Measurements from ENCODE around the gene LASP1. TPM values are rescaled to one million over a fixed set of nuclear protein-coding genes. Genes with fewer than 3 reads are reported as not detected.
A peak's percentile ranks its signal among the peaks of the same experiment; 100 is the strongest.

LASP1 gene
- total RNA-seq, 1 donor: 81.9 TPM

GRCh38 chr17:38885728-38886642 lies 16.1 kb downstream of the LASP1 start:
- DNase-seq (ENCODE audit: low read depth in 2 of 3, low spot score in 2 of 3): no peak

GRCh38 chr17:38886643-38887010 lies 16.8 kb downstream of the LASP1 start:
- no peak for DNase-seq (ENCODE audit: low read depth in 2 of 3, low spot score in 2 of 3)

- DNase-seq (ENCODE audit: low read depth in 2 of 3, low spot score in 2 of 3): no peak
Measured at GRCh38 chr17:38888842-38889241, 19.0 kb downstream of the LASP1 start.

GRCh38 chr17:38889745-38890409 lies 20.0 kb downstream of the LASP1 start:
- no peak for DNase-seq (ENCODE audit: low read depth in 2 of 3, low spot score in 2 of 3)

GRCh38 chr17:38890410-38890746 lies 20.5 kb downstream of the LASP1 start:
- DNase-seq (ENCODE audit: low read depth in 2 of 3, low spot score in 2 of 3): no peak

- DNase-seq (ENCODE audit: low read depth in 2 of 3, low spot score in 2 of 3): no peak
Measured at GRCh38 chr17:38891441-38891840, 21.6 kb downstream of the LASP1 start.

- no peak for DNase-seq (ENCODE audit: low read depth in 2 of 3, low spot score in 2 of 3)
Measured at GRCh38 chr17:38892083-38892482, 22.2 kb downstream of the LASP1 start.

GRCh38 chr17:38892620-38893019 lies 22.8 kb downstream of the LASP1 start:
- DNase-seq (ENCODE audit: low read depth in 2 of 3, low spot score in 2 of 3): no peak

- no peak for DNase-seq (ENCODE audit: low read depth in 2 of 3, low spot score in 2 of 3)
Measured at GRCh38 chr17:38893113-38893512, 23.3 kb downstream of the LASP1 start.

- peak in 1 of 3 donors; percentile 23 for DNase-seq (ENCODE audit: low read depth in 2 of 3, low spot score in 2 of 3)
Measured at GRCh38 chr17:38893607-38894006, 23.7 kb downstream of the LASP1 start.

GRCh38 chr17:38894276-38894675 lies 24.4 kb downstream of the LASP1 start:
- DNase-seq (ENCODE audit: low read depth in 2 of 3, low spot score in 2 of 3): no peak

- no peak for DNase-seq (ENCODE audit: low read depth in 2 of 3, low spot score in 2 of 3)
Measured at GRCh38 chr17:38896346-38896954, 26.6 kb downstream of the LASP1 start.

- no peak for DNase-seq (ENCODE audit: low read depth in 2 of 3, low spot score in 2 of 3)
Measured at GRCh38 chr17:38897176-38897575, 27.3 kb downstream of the LASP1 start.

- no peak for DNase-seq (ENCODE audit: low read depth in 2 of 3, low spot score in 2 of 3)
Measured at GRCh38 chr17:38897671-38898290, 27.9 kb downstream of the LASP1 start.

- DNase-seq (ENCODE audit: low read depth in 2 of 3, low spot score in 2 of 3): no peak
Measured at GRCh38 chr17:38898291-38898679, 28.4 kb downstream of the LASP1 start.

- peak; percentile 54 to 76 (median 71) for DNase-seq (ENCODE audit: low read depth in 2 of 3, low spot score in 2 of 3)
Measured at GRCh38 chr17:38898812-38899348, 29.0 kb downstream of the LASP1 start.

GRCh38 chr17:38899421-38899820 lies 29.6 kb downstream of the LASP1 start:
- DNase-seq (ENCODE audit: low read depth in 2 of 3, low spot score in 2 of 3): no peak

- peak in 2 of 3 donors; percentile 31 to 45 for DNase-seq (ENCODE audit: low read depth in 2 of 3, low spot score in 2 of 3)
Measured at GRCh38 chr17:38900978-38901656, 31.3 kb downstream of the LASP1 start.

- no peak for DNase-seq (ENCODE audit: low read depth in 2 of 3, low spot score in 2 of 3)
Measured at GRCh38 chr17:38903404-38903803, 33.5 kb downstream of the LASP1 start.

- DNase-seq (ENCODE audit: low read depth in 2 of 3, low spot score in 2 of 3): no peak
Measured at GRCh38 chr17:38904892-38905291, 35.0 kb downstream of the LASP1 start.
